ENCODE data around the gene GRIN1.
A peak's percentile ranks its signal among the peaks of the same experiment; 100 is the strongest.

The GRIN1 gene

DNA sequence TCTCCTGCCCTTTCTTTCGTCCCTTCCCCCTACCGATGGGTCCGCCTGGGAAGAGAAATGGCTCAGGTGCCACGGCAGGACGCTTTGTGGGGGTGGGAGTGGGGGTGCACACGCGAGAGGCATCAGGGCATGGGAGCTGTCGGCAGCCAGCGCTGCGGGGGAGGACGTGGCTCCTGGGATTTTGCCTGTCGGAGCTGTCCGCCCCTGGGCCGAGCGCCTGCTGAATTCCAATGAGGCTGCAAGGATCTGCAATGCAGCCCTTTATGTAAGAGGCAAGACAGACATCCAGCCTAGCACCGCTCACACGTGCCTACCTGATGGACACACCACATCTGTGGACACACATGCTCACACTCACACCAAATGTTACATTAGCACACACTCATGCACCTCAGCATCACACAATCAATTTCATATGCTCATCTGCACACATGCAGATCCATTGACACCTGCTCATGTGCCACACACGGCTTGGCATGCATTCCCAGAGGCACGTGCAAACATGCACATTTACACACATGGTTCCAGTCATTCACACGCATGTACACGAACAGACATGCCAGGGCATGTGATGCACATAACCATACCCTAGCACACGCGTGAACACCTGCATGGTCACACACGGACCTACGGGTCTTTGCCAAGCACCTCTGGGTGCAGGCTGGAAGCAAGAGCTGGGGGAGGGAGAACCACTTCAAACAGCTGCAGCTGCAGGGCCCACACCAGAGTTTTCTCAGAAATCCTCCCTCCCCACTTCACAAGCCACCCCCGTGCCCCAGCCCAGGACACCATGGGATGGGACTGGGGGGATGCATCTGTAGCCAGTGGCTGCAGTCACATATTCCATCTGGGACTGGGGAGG, 1.4 kb downstream of the GRIN1 start:
- H3K4me3 ChIP-seq = no peak overlapping the region
- H3K9me3 ChIP-seq (replicated peaks in 1 of 11) = peaks cover 0 to 4% (median 0%) of the 10 kb centered on the region in 11 experiments; a peak in 1 of 22 replicates
- TF ChIP-seq Cebpa-rat (IDR thresholded peaks at IDR 0.05) = no peak
- H4K20me1 ChIP-seq = peaks cover 0 to 68% (median 9%) of the 10 kb centered on the region in 11 experiments; a peak in 11 of 22 replicates
- H3K27ac ChIP-seq = no peak overlapping the region
- peaks cover 58 to 86% (median 68%) of the 10 kb centered on the region in 11 experiments for H3K27me3 ChIP-seq
- H3K4me1 ChIP-seq = peaks cover 6 to 40% (median 16%) of the 10 kb centered on the region in 10 experiments; a peak in 16 of 20 replicates
- H3K9ac ChIP-seq = no peak overlapping the region
- H3K36me3 ChIP-seq = no peaks in the 10 kb centered on the region
- no peak overlapping the region for H3K4me2 ChIP-seq

DNA sequence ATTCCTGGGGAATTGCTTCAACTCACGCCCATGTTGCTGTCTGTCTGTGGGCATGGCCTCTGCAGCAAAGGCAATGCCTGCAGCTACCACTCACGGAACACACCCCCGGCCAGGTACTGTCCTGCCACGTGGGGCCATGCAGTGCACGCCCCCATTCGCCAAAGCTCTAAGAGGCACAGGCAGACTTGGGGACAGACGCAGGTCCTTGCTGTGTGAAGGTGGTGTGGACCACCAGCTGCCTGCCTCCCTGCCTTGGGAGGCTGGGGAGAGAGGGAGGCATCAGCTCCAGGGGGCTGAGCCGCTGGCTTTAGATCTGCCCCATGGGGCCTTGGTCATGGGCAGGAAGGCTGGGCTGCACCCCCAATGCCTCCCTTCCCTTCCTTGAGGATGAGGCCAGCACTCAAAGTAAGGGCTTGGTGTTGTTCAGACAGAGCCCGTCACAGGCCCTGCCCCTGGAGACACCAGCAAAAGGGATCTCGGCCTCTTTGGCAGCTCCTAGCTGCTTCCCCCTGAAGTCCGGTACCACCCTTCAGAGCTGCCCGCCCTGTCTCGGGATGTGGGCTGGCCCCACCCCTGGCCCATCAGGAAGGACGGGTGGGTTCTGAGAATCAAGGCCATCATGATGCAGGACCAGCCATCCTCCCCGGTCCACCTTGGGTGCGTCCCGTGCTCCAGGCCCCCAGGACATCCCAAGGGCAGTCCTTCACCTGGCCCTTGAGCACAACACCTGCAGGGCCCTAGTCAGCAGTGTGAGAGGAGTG, 2.3 kb downstream of the GRIN1 start:
- H3K4me3 ChIP-seq = no peak overlapping the region
- peaks cover 51 to 78% (median 60%) of the 10 kb centered on the region in 11 experiments for H3K27me3 ChIP-seq
- no peak overlapping the region for H3K4me2 ChIP-seq
- H3K9ac ChIP-seq = no peak overlapping the region
- no peak overlapping the region for H3K27ac ChIP-seq
- peaks cover 6 to 38% (median 16%) of the 10 kb centered on the region in 10 experiments; a peak in 16 of 20 replicates for H3K4me1 ChIP-seq
- peaks cover 0 to 64% (median 9%) of the 10 kb centered on the region in 11 experiments; a peak in 11 of 22 replicates for H4K20me1 ChIP-seq
- peaks cover 0 to 4% (median 0%) of the 10 kb centered on the region in 11 experiments; a peak in 1 of 22 replicates for H3K9me3 ChIP-seq (replicated peaks in 1 of 11)
- no peak for TF ChIP-seq Cebpa-rat (IDR thresholded peaks at IDR 0.05)
- no peaks in the 10 kb centered on the region for H3K36me3 ChIP-seq

DNA sequence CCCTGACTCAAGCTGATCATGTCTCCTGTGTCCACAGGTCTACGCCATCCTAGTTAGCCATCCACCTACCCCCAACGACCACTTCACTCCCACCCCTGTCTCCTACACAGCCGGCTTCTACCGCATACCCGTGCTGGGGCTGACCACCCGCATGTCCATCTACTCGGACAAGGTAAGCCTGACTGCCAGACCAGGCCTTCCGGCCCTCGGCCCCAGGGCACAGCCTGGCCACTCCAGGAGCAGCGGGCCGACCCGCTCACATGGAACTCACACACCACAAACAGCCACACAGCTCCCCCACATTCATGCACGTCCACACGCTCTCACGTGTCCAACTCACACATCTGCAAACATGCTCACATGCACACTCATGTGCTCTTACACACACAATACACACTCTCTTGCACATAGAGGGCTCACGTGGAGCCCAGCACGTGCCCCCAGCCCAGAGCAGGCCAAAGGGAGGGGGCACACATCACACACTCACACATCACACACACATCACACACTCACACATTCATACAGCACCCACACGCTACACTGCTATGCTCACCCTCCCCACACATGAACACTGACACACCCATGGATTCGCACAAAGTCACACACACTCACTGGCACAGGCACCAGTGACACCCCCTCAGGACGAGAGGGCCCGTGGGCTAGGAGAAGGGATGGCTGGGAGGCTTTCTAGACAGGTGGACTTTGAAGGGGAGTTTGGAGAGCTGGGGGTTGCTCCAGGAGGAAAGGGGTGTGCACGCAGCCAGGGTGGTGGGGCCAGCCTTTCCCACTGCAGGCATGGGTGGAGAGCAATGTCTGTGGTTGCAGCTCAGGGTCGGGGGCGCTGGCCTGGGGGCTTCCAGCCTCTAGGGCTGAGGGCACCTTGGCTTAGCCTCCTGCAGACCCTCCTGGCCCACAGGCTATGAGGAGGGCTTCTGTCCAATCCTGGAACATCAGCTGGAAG, 3.3 kb downstream of the GRIN1 start:
- peaks cover 0 to 58% (median 9%) of the 10 kb centered on the region in 11 experiments; a peak in 11 of 22 replicates for H4K20me1 ChIP-seq
- no peak overlapping the region for H3K9ac ChIP-seq
- no peak overlapping the region for H3K4me3 ChIP-seq
- peaks cover 40 to 67% (median 50%) of the 10 kb centered on the region in 11 experiments for H3K27me3 ChIP-seq
- H3K36me3 ChIP-seq = no peaks in the 10 kb centered on the region
- H3K27ac ChIP-seq = no peak overlapping the region
- H3K9me3 ChIP-seq (replicated peaks in 1 of 11) = peaks cover 0 to 4% (median 0%) of the 10 kb centered on the region in 11 experiments; a peak in 1 of 22 replicates
- H3K4me1 ChIP-seq = peaks cover 7 to 40% (median 18%) of the 10 kb centered on the region in 10 experiments; a peak in 18 of 20 replicates
- no peak for TF ChIP-seq Cebpa-rat (IDR thresholded peaks at IDR 0.05)
- no peak overlapping the region for H3K4me2 ChIP-seq

DNA sequence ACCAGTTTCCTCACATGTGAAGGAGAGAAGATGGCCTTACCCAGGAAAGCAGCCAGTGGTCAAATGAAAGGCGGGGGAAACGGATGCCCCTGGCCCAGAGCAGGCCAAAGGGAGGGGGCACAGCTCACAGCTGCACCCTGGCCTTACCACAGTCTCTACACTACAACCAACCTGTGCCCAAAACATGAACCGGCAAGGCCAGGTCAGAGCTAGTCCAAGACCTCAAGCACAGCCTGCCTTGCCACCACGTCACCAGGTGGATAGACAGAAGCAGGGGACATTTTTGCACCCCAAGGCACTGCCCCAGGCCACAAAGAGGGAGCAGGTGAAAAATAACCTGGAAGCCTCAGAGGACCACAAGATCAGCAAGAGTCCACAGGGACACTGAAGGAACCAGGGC, 4.5 kb downstream of the GRIN1 start:
- Histone ChIP-seq H3K36me3 (no peaks in the 10 kb centered on the region), H4K20me1 (peaks cover 0 to 52% (median 6%) of the 10 kb centered on the region in 11 experiments; a peak in 11 of 22 replicates), H3K9ac (no peak overlapping the region), H3K4me1 (peaks cover 9 to 42% (median 21%) of the 10 kb centered on the region in 10 experiments; a peak in 18 of 20 replicates), H3K27me3 (peaks cover 28 to 55% (median 38%) of the 10 kb centered on the region in 11 experiments), H3K27ac (no peak overlapping the region), H3K4me3 (no peak overlapping the region), H3K9me3 (replicated peaks in 1 of 11) (peaks cover 0 to 4% (median 0%) of the 10 kb centered on the region in 11 experiments; a peak in 1 of 22 replicates), H3K4me2 (peak overlapping the region in 3 of 11 experiments; percentile 3 to 10 (median 6); a peak in 3 of 22 replicates)
- no peak for TF ChIP-seq Cebpa-rat (IDR thresholded peaks at IDR 0.05)

DNA sequence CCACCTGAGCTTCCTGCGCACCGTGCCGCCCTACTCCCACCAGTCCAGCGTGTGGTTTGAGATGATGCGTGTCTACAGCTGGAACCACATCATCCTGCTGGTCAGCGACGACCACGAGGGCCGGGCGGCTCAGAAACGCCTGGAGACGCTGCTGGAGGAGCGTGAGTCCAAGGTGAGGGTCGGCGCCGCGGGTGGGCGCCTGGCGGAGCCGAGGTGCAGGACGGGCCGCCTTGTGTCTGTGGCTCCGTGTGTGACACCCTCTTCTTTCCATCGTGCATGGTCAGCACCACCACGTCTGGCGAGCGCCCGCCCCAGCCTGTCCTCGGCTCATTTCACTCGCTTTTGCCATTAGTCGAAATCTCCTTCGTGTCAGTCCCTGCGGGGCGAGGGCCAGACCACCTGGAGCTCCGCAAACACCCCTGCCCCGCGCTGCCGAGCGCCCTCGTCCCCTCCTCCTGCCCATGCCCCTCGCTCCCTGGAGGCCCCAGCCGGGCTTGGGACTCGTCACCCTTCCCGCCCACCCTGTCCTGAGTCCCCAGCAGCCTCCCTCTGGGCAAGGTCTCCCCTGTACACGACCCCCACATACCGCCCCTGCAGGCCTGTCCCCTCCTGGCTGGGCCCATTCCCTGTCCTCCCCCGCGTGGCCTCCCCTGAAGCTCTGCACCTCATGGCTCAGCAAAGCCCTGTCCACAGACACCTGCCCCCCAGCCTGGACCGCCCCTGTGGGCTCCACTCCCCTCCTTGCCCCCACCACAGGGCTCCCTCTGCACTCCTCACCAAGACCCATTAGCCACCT, 7.0 kb downstream of the GRIN1 start:
- peaks cover 0 to 43% (median 2%) of the 10 kb centered on the region in 11 experiments; a peak in 7 of 22 replicates for H4K20me1 ChIP-seq

DNA sequence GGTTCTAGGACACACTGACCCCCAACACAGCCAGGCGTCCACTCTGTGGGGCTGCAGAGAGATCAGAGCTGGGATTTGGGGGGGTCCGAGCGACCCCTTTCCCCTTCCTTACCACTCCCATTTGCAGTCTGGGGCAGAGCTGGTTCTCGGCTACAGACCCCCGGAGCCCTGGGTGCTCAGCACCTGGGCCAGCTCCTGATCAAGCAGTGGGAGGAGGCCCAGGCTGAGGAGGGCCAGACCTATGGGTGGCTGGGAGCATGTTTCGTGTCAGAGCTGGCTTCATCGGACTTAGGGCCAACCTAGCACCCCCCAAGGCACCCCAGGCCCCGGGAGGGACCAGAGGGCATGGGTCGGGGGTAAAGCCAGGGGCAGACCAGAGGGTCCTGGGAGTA, 7.6 kb downstream of the GRIN1 start:
- Histone ChIP-seq H3K36me3 (no peaks in the 10 kb centered on the region), H3K9me3 (replicated peaks in 1 of 11) (no peaks in the 10 kb centered on the region), H3K27me3 (peaks cover 0 to 25% (median 7%) of the 10 kb centered on the region in 11 experiments; a peak in 11 of 22 replicates), H3K4me3 (no peak overlapping the region), H3K9ac (no peak overlapping the region), H4K20me1 (peaks cover 0 to 37% (median 2%) of the 10 kb centered on the region in 11 experiments; a peak in 7 of 22 replicates), H3K4me2 (no peak overlapping the region), H3K4me1 (peaks cover 12 to 44% (median 30%) of the 10 kb centered on the region in 10 experiments; a peak in 19 of 20 replicates), H3K27ac (no peak overlapping the region)
- no peak for TF ChIP-seq Cebpa-rat (IDR thresholded peaks at IDR 0.05)

More for the DNA sequence above, 7.0 kb downstream of the GRIN1 start:
- TF ChIP-seq Cebpa-rat (IDR thresholded peaks at IDR 0.05) = no peak
- peaks cover 5 to 31% (median 13%) of the 10 kb centered on the region in 11 experiments; a peak in 18 of 22 replicates for H3K27me3 ChIP-seq
- H3K9me3 ChIP-seq (replicated peaks in 1 of 11) = no peaks in the 10 kb centered on the region
- no peak overlapping the region for H3K4me2 ChIP-seq
- H3K4me3 ChIP-seq = no peak overlapping the region
- H3K27ac ChIP-seq = no peak overlapping the region
- H3K9ac ChIP-seq = no peak overlapping the region
- H3K4me1 ChIP-seq = peaks cover 12 to 47% (median 30%) of the 10 kb centered on the region in 10 experiments; a peak in 19 of 20 replicates
- H3K36me3 ChIP-seq = no peaks in the 10 kb centered on the region

DNA sequence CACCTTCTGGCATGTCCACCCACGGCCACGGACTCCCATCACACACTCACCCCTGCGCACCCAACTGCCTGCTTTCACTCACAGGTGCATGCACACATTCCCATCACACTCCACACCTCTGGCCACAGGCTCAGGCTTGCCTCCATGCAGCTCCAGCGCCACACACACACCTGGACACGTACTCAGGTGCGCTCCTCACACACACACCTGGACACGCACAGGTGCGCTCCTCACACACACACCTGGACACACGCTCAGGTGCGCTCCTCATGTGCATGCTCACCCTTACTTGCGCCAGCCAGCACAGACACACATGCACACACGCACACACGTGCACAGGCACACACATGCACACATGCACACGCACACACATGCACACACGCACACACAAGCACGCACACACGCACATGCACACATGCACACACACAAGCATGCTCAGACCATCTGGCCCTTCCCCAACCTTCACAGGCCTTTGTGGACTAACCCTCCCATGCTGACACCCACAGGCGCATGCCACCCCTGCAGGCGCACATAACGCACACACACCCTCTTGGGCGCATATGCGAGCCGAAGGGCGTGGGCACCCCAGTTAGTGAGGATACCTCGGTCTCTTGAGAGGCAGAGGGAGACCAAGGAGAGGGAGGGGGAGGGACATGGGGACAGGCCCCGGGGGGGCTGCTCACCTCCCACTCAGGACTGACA, 8.3 kb downstream of the GRIN1 start:
- TF ChIP-seq Cebpa-rat (IDR thresholded peaks at IDR 0.05) = no peak
- peaks cover 0 to 30% (median 2%) of the 10 kb centered on the region in 11 experiments; a peak in 7 of 22 replicates for H4K20me1 ChIP-seq
- no peak overlapping the region for H3K9ac ChIP-seq
- peak overlapping the region in 9 of 11 experiments; percentile 9 to 40 (median 27); a peak in 9 of 22 replicates for H3K4me2 ChIP-seq
- H3K4me1 ChIP-seq = peaks cover 12 to 44% (median 30%) of the 10 kb centered on the region in 10 experiments; a peak in 19 of 20 replicates
- H3K9me3 ChIP-seq (replicated peaks in 1 of 11) = no peaks in the 10 kb centered on the region
- peaks cover 0 to 18% (median 6%) of the 10 kb centered on the region in 11 experiments; a peak in 6 of 22 replicates for H3K27me3 ChIP-seq
- no peak overlapping the region for H3K4me3 ChIP-seq
- H3K27ac ChIP-seq = no peak overlapping the region
- H3K36me3 ChIP-seq = no peaks in the 10 kb centered on the region

Measured in BLaER1 treated with 17β-estradiol and CSF1 and Interleukin-3, amounts not matched to agents 10 nM and 100 nM (cell line).